Spleen (tissue), 11 donors: ENCODE data around the gene ZC3H13. TPM values are rescaled to one million over a fixed set of nuclear protein-coding genes. Genes with fewer than 3 reads are reported as not detected.

Experiments used
- DNase-seq: peaks from one replicate; pipeline ENCODE4 v3.0.0-alpha.2; 2020
- H3K27ac ChIP-seq, 8 donors: fragments of 200-600 bp; sonication (generic) in 7 of 8; 1 replicate in 4 of 8; 2 replicates in 4 of 8; pipeline versions ENCODE4 v1.5.0 to v1.8.0; 2016 to 2021; ENCODE audit warnings: inconsistent platforms in 4 of 8, mild to moderate bottlenecking in 4 of 8, moderate library complexity in 1 of 8
- H3K27me3 ChIP-seq, 7 donors: fragments of 200-600 bp; sonication (generic) in 6 of 7; replicated peaks in 1 of 7; 1 replicate in 4 of 7; 2 replicates in 3 of 7; pipeline versions ENCODE4 v1.5.0 to v1.8.0; 2016 to 2021; ENCODE audit warnings: inconsistent platforms in 3 of 7, mild to moderate bottlenecking in 1 of 7
- H3K36me3 ChIP-seq, 6 donors: fragments of 200-600 bp; sonication (generic) in 5 of 6; 1 replicate in 4 of 6; 2 replicates in 2 of 6; pipeline versions ENCODE4 v1.5.0 to v1.8.0; 2016 to 2021; ENCODE audit warnings: inconsistent platforms in 2 of 6
- H3K4me1 ChIP-seq, 6 donors: fragments of 200-600 bp; sonication (generic) in 5 of 6; 1 replicate in 3 of 6; 2 replicates in 3 of 6; pipeline versions ENCODE4 v1.5.0 to v1.8.0; 2016 to 2021; ENCODE audit warnings: inconsistent platforms in 3 of 6
- H3K4me3 ChIP-seq, 8 donors: fragments of 200-600 bp; sonication (generic) in 7 of 8; 1 replicate in 4 of 8; 2 replicates in 4 of 8; pipeline versions ENCODE4 v1.5.0 to v1.8.0; 2016 to 2021; ENCODE audit warnings: inconsistent platforms in 4 of 8, mild to moderate bottlenecking in 4 of 8, moderate library complexity in 2 of 8
- H3K9me3 ChIP-seq, 8 donors: fragments of 200-600 bp; sonication (generic) in 7 of 8; 1 replicate in 4 of 8; 2 replicates in 4 of 8; pipeline versions ENCODE4 v1.5.0 to v1.8.0; 2016 to 2021; ENCODE audit warnings: inconsistent platforms in 4 of 8
- POLR2A ChIP-seq, 3 donors: fragments of 450-650 bp; IDR thresholded peaks; one replicate each; pipeline ENCODE4 v1.5.1; 2017; ENCODE audit warnings: antibody characterized with exemption in 3 of 3, mild to moderate bottlenecking in 1 of 3
- POLR2AphosphoS5 ChIP-seq, 3 donors: sonication (generic); formaldehyde crosslinking; IDR thresholded peaks; one replicate each; pipeline ENCODE4 v1.5.1; 2017; ENCODE audit warnings: antibody characterized with exemption in 3 of 3
- WGBS, 5 donors: extraction: QIAGEN DNeasy Blood & Tissue Kit in 3 of 5; methylation state at CpG; one replicate each; pipeline versions ENCODE4 v1.1.5 to v1.1.7; 2013 to 2018; 5-methylcytosine and 5-hydroxymethylcytosine counted together
- intact Hi-C: fragments of 100-400 bp; cut with DNase I; formaldehyde crosslinking; loops from one replicate; pipeline ENCODE4 v1.15.0; 2023; ENCODE audit warnings: low total_unique reads
- polyA plus RNA-seq, 3 donors: library from polyadenylated mRNA; stranded (reverse); fragments of 200-250 nt; gene quantifications; one replicate each; pipeline ENCODE4 v1.2.1, GENCODE V29; 2013
- total RNA-seq, 7 donors: library from RNA; depleted of rRNA in 3 of 7; stranded (reverse); fragments of >200 nt in 3 of 7; fragmentation: NEBNext Ultra II Directional in 4 of 7; extraction: Animal tissue kit (Norgen Biotek cat#: 25700) in 4 of 7; gene quantifications; one replicate each; pipeline versions ENCODE4 v1.1.0 to v1.2.1, GENCODE V29; 2016 to 2021
- TF ChIP-seq, protein P1 (sequence below), 11 experiments: fragments of 200-600 bp in 7 of 11; fragments of 450-650 bp in 4 of 11; sonication (generic) in 4 of 11; IDR thresholded peaks in 8 of 11; conservative IDR thresholded peaks in 3 of 11; 1 replicate in 7 of 11; 2 replicates in 4 of 11; pipeline versions ENCODE4 v1.4.0 to v1.8.0; 2016 to 2021; ENCODE audit warnings: antibody characterized with exemption in 11 of 11, inconsistent platforms in 4 of 11, mild to moderate bottlenecking in 1 of 11
- donor health status: healthy with polysubstance abuse.
- donor health status: DM: no; HTN: no; CAD: no; lungs with moderate emphysema.
- donor health status: DM: no; HTN: no; CAD: no.
- donor health status: Bipolar disorder and iron deficiency.
- donor health status: healthy.
- donor health status: DM: no; HTN: no; CAD: no.
- donor health status: DM: yes; HTN: yes; CAD: no.

Gene ZC3H13
- total and polyA plus RNA-seq, 10 donors, result 7.9 to 61.2 (median 33.1) TPM

DNA sequence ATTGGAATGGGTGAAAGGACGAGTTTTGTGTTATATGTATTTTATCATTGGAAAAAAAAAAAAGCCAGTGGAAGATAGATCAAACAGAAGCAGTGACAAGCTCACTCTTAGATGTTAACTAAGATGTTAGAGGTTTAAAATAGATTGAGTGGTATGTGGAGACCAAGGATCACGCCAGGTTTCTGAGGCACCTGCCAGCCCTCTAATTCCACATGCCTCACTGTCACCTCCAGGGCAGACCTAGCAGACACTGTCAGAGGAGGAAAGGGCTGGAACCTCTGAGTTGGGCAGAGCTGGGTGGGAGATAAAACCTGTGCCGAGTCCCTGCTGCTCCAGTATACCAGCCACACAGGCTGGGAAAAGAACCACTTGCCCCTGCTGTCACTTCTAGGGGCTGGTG, 143.5 kb downstream of the ZC3H13 start:
- H3K4me1 ChIP-seq, result no peaks in the 10 kb centered on the region
- H3K27me3 ChIP-seq, result peaks cover 0 to 3% (median 0%) of the 10 kb centered on the region in 7 donors
- 77 to 85% (median 80%) methylated on average over 3 of the region's 3 CpGs for WGBS, 5 donors
- no peak overlapping the region for H3K4me3 ChIP-seq
- no peak for DNase-seq
- intact Hi-C loops, result no loop called here
- TF ChIP-seq, protein P1, sequence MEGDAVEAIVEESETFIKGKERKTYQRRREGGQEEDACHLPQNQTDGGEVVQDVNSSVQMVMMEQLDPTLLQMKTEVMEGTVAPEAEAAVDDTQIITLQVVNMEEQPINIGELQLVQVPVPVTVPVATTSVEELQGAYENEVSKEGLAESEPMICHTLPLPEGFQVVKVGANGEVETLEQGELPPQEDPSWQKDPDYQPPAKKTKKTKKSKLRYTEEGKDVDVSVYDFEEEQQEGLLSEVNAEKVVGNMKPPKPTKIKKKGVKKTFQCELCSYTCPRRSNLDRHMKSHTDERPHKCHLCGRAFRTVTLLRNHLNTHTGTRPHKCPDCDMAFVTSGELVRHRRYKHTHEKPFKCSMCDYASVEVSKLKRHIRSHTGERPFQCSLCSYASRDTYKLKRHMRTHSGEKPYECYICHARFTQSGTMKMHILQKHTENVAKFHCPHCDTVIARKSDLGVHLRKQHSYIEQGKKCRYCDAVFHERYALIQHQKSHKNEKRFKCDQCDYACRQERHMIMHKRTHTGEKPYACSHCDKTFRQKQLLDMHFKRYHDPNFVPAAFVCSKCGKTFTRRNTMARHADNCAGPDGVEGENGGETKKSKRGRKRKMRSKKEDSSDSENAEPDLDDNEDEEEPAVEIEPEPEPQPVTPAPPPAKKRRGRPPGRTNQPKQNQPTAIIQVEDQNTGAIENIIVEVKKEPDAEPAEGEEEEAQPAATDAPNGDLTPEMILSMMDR (IDR thresholded peaks at IDR 0.05 in 8 of 11, conservative IDR thresholded peaks at IDR 0.05 in 3 of 11), result no peak
- TF ChIP-seq POLR2A (IDR thresholded peaks at IDR 0.05) (no peak), POLR2AphosphoS5 (IDR thresholded peaks at IDR 0.05) (no peak)
- H3K9me3 ChIP-seq, result no peaks in the 10 kb centered on the region
- no peak overlapping the region for H3K27ac ChIP-seq
- no peaks in the 10 kb centered on the region for H3K36me3 ChIP-seq

DNA sequence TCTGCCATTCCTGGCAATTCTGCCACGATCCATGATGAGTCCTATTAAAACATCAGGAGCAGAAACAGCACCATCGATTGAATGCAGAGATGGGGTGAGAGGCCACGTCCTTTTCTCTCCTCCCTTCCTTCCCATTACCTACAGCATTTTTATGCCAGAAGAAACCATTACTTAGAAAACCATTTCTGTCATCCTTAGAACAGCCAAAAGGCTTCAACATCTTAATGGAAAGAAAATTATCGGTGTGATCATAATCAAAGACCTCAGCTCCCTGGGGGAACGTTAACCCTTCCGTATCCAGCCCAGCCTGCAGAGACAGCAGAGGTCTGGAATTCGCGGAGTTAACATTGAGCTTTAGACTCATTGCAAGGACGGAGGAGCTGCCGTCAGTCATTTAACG, 145.0 kb downstream of the ZC3H13 start:
- Histone ChIP-seq H3K4me3 (no peak overlapping the region), H3K4me1 (no peaks in the 10 kb centered on the region), H3K9me3 (no peaks in the 10 kb centered on the region), H3K27me3 (peaks cover 0 to 3% (median 0%) of the 10 kb centered on the region in 7 donors), H3K27ac (no peak overlapping the region), H3K36me3 (no peaks in the 10 kb centered on the region)
- WGBS, 5 donors, result 69 to 77% (median 72%) methylated on average over 11 of the region's 11 CpGs
- intact Hi-C loops, result no loop called here
- TF ChIP-seq, protein P1 (IDR thresholded peaks at IDR 0.05 in 8 of 11, conservative IDR thresholded peaks at IDR 0.05 in 3 of 11), result no peak
- TF ChIP-seq POLR2A (IDR thresholded peaks at IDR 0.05), result no peak
- no peak for TF ChIP-seq POLR2AphosphoS5 (IDR thresholded peaks at IDR 0.05)
- DNase-seq, result no peak

Other genes with a start within 250 kb of the ZC3H13 start
- under 1 TPM in 6 of 7 donors, not detected in 1; 0.03 to 0.20 (median 0.11) TPM for gene SIAH3, start 201.0 kb downstream of the ZC3H13 start, total RNA-seq
- gene SIAH3, start 201.0 kb downstream of the ZC3H13 start, polyA plus RNA-seq, result under 1 TPM; under 0.01 to 0.03 (median 0.02) TPM
- not detected for gene CPB2, start 52.3 kb upstream of the ZC3H13 start, total RNA-seq
- gene CPB2, start 52.3 kb upstream of the ZC3H13 start, polyA plus RNA-seq, result not detected
- 100 to 1,000 TPM; 488 to 968 (median 620) TPM for gene LCP1, start 129.4 kb upstream of the ZC3H13 start, total RNA-seq
- gene LCP1, start 129.4 kb upstream of the ZC3H13 start, polyA plus RNA-seq, result 100 to 1,000 TPM; 155 to 226 (median 206) TPM
- 1 to 10 TPM in 1 of 7 donors, under 1 TPM in 6; 0.32 to 1.3 (median 0.69) TPM for gene LRRC63, start 159.2 kb upstream of the ZC3H13 start, total RNA-seq
- under 1 TPM; 0.04 to 0.11 (median 0.10) TPM for gene LRRC63, start 159.2 kb upstream of the ZC3H13 start, polyA plus RNA-seq